Measurements from ENCODE around the gene ITGAX.
"Not testable (repeated sequence)": the region's sequence is repeated elsewhere in the genome, so short reads cannot be mapped to it uniquely, and the experiment has no call there.

The ITGAX gene

DNA sequence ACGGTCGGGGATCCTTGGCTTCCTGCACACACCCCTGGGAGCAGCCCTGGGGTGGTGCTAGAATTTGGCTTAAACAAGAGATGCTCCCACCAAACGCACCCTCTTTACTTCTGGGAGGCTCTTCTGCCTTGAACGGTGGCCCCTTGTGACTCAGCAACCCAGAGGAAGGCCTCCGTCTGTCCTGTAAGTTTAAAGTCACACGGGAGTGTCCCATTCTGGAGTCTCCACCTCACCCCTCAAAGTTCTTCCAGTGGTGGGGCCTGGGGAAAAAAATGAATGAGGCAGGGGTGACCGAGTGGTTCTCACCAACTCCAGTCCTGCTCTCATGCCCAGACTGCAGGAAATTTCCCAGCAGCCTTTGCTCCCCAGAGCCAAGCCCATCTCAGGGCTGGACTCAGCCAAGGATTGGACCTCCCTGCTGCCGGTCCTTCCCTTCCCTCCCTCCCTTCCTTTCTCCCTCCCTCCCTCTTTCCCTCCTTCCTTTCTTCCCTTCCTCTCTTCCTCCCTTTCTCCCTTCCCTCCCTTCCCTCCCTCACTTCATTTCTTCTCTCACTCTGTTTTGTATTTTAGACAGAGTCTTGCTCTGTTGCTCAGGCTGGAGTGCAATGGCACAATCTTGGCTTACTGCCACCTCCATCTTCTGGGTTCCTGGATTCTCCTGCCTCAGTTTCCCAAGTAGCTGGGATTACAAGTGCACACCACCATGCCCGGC, 49.5 kb downstream of the ITGAX start:
- no peak overlapping the region for H3K4me3 ChIP-seq (ENCODE audit: low read depth, low read length)

DNA sequence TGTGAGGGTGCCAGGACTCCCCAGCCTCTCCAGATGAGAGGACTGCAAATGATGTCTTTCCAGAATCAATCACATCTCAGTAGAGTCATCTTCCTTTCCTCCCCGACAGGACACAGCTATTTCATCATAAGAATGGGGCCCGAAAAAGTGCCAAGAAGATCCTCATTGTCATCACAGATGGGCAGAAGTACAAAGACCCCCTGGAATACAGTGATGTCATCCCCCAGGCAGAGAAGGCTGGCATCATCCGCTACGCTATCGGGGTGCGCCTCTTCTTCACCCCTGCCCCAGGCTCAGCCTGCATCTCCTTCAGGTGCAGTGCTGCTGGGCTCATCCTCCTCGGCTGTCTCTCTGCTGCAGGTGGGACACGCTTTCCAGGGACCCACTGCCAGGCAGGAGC, 52.4 kb downstream of the ITGAX start:
- H3K4me3 ChIP-seq (ENCODE audit: low read depth, low read length) = no peak overlapping the region

DNA sequence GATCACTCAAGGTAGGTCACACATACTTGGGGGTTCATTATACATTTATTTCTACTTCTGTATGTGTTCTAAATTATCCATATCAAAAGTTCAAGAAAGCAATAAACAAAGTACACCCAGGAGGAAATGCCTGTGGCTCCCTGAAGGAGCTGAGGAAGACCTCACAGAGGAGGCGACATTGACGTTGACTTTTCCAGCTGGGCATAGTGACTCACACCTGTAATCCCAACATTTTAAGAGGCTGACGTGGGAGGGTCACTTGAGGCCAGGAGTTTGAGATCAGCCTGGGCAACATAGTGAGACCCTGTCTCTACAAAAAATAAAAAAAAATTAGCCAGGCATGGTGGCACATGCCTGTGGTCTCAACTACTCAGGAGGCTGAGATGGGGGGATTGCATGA, 54.5 kb downstream of the ITGAX start:
- H3K4me3 ChIP-seq (ENCODE audit: low read depth, low read length) = no peak overlapping the region

- no peak overlapping the region for H3K4me3 ChIP-seq (ENCODE audit: low read depth, low read length)
Measured at GRCh38 chr16:31410082-31410481, 55.1 kb downstream of the ITGAX start.

- H3K4me3 ChIP-seq (ENCODE audit: low read depth, low read length) = no peak overlapping the region
Measured at GRCh38 chr16:31411024-31411844, 56.3 kb downstream of the ITGAX start.

- H3K4me3 ChIP-seq (ENCODE audit: low read depth, low read length) = no peak overlapping the region
Measured at GRCh38 chr16:31412750-31413149, 57.8 kb downstream of the ITGAX start.

DNA sequence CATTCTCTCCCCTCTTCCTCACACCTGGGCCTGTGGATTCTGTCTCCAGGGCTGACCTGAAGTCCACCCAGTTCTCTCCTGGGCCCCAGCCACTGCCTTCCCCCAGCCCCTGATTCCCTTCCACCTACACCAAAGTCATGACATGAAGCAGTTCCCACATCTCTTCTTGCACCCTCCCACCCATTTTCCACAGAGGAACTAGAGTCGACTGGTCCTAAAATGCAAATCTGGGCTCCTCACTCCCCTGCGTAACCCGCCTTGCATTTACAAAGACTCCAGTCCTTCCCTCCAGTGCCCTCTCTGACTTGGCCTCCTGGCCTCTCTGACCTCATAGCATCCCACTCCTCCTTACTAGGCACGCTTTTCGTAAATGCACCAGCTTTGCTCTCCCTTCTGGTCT, 58.4 kb downstream of the ITGAX start:
- H3K4me3 ChIP-seq (ENCODE audit: low read depth, low read length) = no peak overlapping the region

- no peak overlapping the region for H3K4me3 ChIP-seq (ENCODE audit: low read depth, low read length)
Measured at GRCh38 chr16:31413943-31414342, 59.0 kb downstream of the ITGAX start.

DNA sequence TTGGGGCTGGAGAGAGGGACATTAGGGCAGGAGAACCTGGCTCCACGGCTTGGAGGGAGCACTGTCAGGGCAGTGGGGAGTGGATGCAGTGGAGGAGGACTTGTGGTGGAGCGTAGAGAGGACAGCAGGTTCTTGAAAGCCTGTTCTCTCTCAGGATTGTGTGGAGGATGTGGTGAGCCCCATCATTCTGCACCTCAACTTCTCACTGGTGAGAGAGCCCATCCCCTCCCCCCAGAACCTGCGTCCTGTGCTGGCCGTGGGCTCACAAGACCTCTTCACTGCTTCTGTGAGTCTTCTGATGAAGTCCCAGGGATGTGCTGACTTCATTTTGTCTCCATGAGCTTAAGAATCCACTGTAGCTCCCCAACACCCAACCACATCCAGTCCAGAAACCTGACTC, 59.7 kb downstream of the ITGAX start:
- no peak overlapping the region for H3K4me3 ChIP-seq (ENCODE audit: low read depth, low read length)

DNA sequence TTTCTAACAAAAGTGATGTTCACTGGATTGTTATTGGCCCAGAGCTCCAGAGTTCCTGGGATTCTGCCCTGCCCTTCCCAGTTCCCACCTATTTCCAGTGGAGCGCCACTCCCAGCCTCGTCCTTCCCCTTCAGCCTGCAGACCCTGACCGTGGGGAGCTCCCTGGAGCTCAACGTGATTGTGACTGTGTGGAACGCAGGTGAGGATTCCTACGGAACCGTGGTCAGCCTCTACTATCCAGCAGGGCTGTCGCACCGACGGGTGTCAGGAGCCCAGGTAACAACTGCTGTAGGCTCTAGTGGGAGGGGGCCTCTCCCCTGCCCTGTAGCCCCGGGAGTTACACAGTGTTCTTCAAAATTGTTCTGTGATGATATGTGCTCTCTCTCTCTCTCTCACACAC, 61.4 kb downstream of the ITGAX start:
- no peak overlapping the region for H3K4me3 ChIP-seq (ENCODE audit: low read depth, low read length)

- H3K4me3 ChIP-seq (ENCODE audit: low read depth, low read length) = not testable (repeated sequence)
Measured at GRCh38 chr16:31417036-31417435, 62.1 kb downstream of the ITGAX start.

- H3K4me3 ChIP-seq (ENCODE audit: low read depth, low read length) = no peak overlapping the region
Measured at GRCh38 chr16:31417916-31418315, 62.9 kb downstream of the ITGAX start.

- no peak overlapping the region for H3K4me3 ChIP-seq (ENCODE audit: low read depth, low read length)
Measured at GRCh38 chr16:31420037-31420436, 65.1 kb downstream of the ITGAX start.

- no peak overlapping the region for H3K4me3 ChIP-seq (ENCODE audit: low read depth, low read length)
Measured at GRCh38 chr16:31421587-31421986, 66.6 kb downstream of the ITGAX start.

GRCh38 chr16:31423241-31423640, 68.3 kb downstream of the ITGAX start:
- no peak overlapping the region for H3K4me3 ChIP-seq (ENCODE audit: low read depth, low read length)

DNA sequence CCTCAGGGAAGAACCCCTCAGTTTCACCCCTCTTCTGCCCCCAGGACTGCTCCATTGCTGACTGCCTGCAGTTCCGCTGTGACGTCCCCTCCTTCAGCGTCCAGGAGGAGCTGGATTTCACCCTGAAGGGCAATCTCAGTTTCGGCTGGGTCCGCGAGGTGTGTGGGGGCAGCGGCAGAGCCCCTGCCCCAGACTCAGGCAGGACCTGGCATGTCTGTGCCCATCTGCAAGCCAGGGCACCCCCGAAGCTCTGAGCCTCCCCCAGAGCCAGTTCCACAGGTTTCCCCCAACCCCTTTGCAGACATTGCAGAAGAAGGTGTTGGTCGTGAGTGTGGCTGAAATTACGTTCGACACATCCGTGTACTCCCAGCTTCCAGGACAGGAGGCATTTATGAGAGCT, 68.8 kb downstream of the ITGAX start:
- no peak overlapping the region for H3K4me3 ChIP-seq (ENCODE audit: low read depth, low read length)

DNA sequence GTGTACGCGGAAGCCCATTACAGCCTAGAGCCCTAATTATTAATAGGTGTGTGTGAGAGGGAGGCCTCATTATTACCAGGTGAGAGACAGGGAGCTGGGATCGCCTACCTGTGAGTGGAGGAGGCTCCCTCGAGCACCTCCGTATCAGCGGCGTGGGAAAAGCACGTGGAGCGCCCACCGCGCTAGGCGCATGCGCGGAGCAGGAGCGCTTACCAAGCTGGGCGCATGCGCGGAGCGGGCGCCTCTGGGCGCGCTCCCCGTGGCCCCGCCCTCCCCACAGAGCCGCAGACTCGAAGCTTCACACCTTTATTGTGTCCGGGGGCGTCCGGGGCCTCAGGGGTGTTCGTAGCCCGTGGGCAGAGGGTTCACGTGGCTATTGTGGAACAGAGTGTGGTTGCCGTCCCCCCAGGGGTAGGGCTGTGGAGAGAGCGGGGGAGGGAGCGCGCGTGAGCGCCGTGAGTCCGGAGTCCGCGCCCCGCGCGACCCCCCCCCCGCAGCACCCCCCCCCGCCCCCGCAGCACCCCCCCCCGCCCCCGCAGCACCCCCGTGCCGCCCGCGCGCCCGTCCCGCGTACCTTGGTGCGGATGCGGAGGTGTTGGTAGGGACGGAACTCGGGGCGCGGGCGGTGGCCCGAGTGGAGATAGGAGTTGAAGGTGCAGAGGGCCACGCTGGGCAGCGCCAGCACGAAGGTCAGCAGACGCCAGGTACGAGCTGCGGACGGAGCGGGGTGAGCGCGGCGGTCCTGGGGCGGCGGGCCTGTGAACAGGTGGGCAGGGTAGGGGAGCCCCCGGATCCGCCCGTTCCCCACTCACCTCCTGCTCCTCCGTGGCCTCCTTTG, 72.7 kb downstream of the ITGAX start:
- no peak overlapping the region for H3K4me3 ChIP-seq (ENCODE audit: low read depth, low read length)

GRCh38 chr16:31428279-31428597, 73.3 kb downstream of the ITGAX start, which contains the start of gene COX6A2:
TSS of gene COX6A2 (minus strand) at chr16:31428360. CDS start at chr16:31428325, 35 bp downstream.
- no peak within 1 kb of the TSS for H3K4me3 ChIP-seq (ENCODE audit: low read depth, low read length)

GRCh38 chr16:31428638-31429247, 73.8 kb downstream of the ITGAX start:
- H3K4me3 ChIP-seq (ENCODE audit: low read depth, low read length) = no peak overlapping the region

- H3K4me3 ChIP-seq (ENCODE audit: low read depth, low read length) = no peak overlapping the region
Measured at GRCh38 chr16:31429314-31429713, 74.3 kb downstream of the ITGAX start.

- H3K4me3 ChIP-seq (ENCODE audit: low read depth, low read length) = no peak overlapping the region
Measured at GRCh38 chr16:31429796-31430195, 74.8 kb downstream of the ITGAX start.

Data from iPS-11a (cell line).